Activated CD8-positive, alpha-beta memory T cell treated with anti-CD3 and anti-CD28 coated beads, Interleukin-2, amount 50 U/mL, for 48 hours (primary cell): ENCODE results near the gene LRIG3.
"Not testable (repeated sequence)": the region's sequence is repeated elsewhere in the genome, so short reads cannot be mapped to it uniquely, and the experiment has no call there.

Experiments used
- DNase-seq: peaks from one replicate; pipeline ENCODE4 v3.0.0-alpha.2; 2020

The LRIG3 gene, protein sequence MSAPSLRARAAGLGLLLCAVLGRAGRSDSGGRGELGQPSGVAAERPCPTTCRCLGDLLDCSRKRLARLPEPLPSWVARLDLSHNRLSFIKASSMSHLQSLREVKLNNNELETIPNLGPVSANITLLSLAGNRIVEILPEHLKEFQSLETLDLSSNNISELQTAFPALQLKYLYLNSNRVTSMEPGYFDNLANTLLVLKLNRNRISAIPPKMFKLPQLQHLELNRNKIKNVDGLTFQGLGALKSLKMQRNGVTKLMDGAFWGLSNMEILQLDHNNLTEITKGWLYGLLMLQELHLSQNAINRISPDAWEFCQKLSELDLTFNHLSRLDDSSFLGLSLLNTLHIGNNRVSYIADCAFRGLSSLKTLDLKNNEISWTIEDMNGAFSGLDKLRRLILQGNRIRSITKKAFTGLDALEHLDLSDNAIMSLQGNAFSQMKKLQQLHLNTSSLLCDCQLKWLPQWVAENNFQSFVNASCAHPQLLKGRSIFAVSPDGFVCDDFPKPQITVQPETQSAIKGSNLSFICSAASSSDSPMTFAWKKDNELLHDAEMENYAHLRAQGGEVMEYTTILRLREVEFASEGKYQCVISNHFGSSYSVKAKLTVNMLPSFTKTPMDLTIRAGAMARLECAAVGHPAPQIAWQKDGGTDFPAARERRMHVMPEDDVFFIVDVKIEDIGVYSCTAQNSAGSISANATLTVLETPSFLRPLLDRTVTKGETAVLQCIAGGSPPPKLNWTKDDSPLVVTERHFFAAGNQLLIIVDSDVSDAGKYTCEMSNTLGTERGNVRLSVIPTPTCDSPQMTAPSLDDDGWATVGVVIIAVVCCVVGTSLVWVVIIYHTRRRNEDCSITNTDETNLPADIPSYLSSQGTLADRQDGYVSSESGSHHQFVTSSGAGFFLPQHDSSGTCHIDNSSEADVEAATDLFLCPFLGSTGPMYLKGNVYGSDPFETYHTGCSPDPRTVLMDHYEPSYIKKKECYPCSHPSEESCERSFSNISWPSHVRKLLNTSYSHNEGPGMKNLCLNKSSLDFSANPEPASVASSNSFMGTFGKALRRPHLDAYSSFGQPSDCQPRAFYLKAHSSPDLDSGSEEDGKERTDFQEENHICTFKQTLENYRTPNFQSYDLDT

GRCh38 chr12:58920102-58920960 lies at the start of gene LRIG3:
LRIG3 (minus strand) TSS chr12:58920504; CDS start chr12:58920235, 269 bp downstream.
- peak; percentile 64 for DNase-seq

DNA sequence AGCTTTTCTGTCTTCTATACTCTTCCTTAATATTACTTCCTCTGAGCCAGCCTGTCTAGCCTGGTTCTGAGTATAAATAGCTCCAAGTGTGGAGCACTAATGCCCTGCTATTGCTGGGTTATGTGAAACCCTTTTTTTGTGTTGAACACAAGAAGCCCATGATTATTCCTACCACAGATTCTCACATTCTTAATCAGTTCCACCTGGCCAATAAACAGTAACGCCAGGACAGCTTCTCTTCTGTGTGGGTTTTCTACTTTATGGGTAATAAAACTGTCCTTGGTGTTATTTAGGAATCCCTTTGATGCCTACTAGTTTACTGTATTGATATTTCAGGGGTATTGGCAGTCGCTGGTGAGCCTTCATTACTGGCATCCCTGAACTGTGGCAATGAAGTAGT lies 48.9 kb upstream of the LRIG3 start:
- DNase-seq = no peak

DNA sequence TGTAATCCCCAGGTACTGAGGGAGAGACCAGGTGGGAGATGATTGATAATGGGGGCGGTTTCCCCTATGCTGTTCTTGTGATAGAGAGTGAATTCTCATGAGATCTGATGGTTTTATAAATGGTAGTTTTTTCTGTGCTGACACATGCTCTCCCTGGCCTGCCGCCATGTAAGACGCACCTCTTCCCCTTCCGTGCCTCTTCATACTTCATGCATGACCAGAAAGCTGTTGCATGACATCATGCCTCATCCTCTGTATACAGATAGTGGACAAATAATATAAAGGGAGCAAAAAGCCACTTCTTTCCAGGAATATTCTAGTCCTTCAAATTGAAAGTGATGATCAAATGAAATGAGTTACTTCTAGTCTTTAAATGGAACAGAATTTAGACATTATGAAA lies 47.3 kb upstream of the LRIG3 start:
- no peak for DNase-seq

- no peak for DNase-seq
Measured at GRCh38 chr12:58966939-58967338, 46.6 kb upstream of the LRIG3 start.

DNA sequence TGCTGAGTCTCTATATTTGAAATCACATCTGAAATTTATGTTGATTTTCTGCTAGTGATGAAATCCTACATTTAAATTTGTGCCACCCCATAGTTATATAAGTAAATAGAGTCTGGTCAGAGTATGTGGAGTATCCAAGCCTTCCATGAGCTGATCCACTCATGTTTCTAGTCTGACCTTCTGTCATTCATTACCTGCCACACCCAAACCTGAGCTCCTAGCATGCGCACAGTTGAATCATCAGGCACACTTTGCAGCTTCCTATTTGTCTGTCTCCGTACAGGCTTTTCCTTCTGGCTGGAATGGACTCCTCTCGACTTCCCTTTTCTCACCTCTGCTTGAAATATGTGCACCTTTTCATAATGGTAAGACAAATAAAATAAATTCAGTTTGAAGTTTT lies 45.3 kb upstream of the LRIG3 start:
- no peak for DNase-seq

DNA sequence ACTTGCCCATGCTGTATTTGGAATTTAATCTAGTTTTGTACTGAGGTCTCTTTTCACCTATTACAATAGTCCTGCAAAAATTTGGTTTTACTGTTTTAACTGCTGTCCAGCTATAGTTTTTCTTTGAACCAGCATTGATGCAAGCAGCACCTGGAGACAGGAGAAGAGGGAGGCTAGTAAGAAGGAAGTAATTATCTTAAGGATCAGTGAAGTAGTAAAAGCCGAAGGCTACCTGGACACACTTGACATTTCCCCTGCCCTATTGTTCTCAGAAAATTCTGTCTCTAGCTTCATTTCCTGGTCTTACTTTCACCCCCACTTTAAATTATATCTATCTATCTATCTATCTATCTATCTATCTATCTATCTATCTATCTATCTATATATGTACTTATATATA lies 43.5 kb upstream of the LRIG3 start:
- DNase-seq = no peak

- DNase-seq = no peak
Measured at GRCh38 chr12:58961906-58962305, 41.6 kb upstream of the LRIG3 start.

- DNase-seq = no peak
Measured at GRCh38 chr12:58961166-58961565, 40.9 kb upstream of the LRIG3 start.

GRCh38 chr12:58959639-58960300 lies 39.5 kb upstream of the LRIG3 start:
- no peak for DNase-seq

- no peak for DNase-seq
Measured at GRCh38 chr12:58957298-58957697, 37.0 kb upstream of the LRIG3 start.

DNA sequence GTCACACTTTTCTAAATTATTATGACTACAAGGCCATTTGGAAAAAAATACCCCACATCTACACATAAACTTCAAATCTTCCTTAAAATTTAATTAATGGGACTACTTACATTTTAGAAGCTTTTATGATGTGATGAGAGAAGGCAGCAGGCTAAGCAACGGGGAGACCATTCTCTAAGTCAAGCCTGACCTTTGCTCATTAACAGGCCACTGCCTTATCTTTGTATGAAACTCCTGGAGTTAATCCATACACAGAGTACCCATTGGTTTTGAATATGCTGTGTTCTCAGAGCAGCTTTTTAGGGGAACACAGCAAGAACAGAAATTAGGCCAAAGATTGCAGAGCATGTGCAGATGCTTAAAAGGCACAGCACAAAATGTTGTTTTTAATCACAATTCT lies 35.5 kb upstream of the LRIG3 start:
- DNase-seq = no peak

GRCh38 chr12:58954002-58954401 lies 33.7 kb upstream of the LRIG3 start:
- DNase-seq = no peak

GRCh38 chr12:58950739-58951100 lies 30.4 kb upstream of the LRIG3 start:
- DNase-seq = no peak

- DNase-seq = not testable (repeated sequence)
Measured at GRCh38 chr12:58949954-58950738, 29.8 kb upstream of the LRIG3 start.

GRCh38 chr12:58943079-58943478 lies 22.8 kb upstream of the LRIG3 start:
- no peak for DNase-seq

GRCh38 chr12:58942345-58942744 lies 22.0 kb upstream of the LRIG3 start:
- DNase-seq = no peak

DNA sequence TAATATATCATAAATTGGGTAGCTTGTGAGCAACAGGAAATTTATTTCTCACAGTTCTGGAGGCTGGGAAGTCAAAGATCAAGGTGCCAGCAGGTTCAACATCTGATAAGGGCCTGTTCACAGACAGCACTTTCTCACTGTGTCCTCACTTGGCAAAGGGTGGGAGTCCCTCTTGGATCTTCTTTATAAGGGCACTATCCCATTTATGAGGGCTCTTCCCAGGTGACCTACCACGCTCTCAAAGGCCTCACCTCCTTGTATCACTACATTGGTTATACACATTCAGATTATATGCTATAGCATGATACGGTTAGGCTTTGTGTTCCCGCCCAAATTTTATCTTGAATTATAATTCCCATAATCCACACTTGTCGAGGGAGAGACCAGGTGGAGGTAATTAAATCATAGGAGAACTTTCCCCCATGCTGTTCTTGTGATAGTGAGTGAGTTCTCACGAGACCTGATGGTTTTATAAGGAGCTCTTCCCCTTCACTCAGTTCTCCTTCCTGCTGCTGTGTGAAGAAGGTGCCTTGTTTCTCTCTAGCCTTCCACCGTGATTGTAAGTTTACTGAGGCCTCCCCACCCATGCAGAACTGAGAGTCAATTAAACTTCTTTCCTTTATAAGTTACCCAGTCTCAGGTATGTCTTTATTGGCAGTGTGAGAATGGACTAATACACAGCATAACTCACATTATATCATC lies 19.2 kb upstream of the LRIG3 start:
- DNase-seq = no peak

DNA sequence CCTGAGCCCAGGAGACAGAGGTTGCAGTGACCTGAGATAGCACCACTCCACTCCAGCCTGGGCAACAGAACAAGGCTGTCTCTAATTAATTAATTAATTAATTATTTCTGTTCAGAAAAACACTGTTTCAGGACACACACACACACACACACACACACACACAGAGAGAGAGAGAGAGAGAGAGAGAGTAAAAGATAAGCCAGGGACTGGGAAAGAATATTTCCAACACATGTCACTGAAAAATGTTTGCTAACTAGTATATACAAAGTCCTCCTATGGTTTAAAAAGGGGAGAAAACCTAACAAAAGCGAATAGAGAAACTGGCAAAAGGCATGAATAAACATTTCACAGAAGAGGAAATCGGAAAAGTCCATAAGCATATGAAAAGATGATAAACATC lies 18.1 kb upstream of the LRIG3 start:
- DNase-seq = no peak

- no peak for DNase-seq
Measured at GRCh38 chr12:58934528-58934927, 14.2 kb upstream of the LRIG3 start.
